ENCODE results near the gene NALCN.

Gene NALCN

DNA sequence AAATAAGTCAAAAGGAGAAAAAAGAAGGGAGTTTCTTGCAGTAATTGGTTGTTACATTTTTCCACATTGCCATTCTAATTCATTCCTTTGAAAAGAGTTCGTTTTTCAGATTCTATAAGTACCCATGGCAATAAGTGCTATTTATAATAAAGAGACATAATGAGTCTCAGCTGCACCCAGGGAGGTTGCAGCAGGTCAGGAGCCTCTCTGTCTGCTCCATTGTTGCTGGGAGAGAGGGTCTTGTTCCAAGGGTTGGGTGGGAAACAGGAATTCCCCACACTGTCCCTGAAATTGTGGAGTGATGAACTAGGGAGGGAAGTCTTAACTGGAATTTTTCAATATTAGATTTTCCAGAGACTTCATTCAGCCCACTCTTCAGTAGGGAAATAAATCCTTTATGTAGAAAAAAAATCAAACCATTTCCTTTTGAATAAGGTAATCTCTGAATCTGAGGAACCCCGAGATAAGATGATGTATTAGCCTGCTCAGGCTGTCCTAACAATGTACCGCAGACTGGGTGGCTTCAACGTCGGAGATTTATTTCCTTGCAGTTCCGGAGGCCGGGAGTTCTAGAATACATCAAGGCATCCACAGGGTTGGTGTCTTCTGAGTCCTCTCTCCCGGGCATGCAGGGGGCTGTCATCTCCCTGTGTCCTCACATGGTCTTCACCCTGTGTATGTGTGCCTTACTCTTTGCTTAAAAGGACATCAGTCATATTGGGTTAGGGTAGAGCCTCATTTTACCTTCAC, 399.0 kb downstream of the NALCN start:
- TF ChIP-seq, protein P1, sequence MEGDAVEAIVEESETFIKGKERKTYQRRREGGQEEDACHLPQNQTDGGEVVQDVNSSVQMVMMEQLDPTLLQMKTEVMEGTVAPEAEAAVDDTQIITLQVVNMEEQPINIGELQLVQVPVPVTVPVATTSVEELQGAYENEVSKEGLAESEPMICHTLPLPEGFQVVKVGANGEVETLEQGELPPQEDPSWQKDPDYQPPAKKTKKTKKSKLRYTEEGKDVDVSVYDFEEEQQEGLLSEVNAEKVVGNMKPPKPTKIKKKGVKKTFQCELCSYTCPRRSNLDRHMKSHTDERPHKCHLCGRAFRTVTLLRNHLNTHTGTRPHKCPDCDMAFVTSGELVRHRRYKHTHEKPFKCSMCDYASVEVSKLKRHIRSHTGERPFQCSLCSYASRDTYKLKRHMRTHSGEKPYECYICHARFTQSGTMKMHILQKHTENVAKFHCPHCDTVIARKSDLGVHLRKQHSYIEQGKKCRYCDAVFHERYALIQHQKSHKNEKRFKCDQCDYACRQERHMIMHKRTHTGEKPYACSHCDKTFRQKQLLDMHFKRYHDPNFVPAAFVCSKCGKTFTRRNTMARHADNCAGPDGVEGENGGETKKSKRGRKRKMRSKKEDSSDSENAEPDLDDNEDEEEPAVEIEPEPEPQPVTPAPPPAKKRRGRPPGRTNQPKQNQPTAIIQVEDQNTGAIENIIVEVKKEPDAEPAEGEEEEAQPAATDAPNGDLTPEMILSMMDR (IDR thresholded peaks at IDR 0.05): no peak

DNA sequence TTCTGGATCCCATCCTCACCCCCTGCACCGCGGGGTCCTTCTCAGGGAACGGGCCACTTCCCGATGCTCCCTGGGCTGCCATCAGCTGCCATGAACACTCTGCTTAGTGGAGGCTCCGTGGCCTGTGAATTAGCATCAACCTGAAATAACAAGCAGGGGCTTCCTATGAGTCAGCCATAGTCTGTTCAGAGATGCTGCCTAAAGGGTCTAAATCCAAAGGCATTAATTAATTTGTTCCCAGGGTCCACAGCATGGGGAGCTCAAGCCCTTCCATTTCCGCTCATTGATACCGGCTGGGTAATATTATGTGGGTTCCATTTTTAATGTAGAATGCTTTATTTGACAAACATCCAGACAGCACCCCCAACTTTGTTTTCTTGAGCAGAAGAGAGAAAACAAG, 399.8 kb downstream of the NALCN start:
- TF ChIP-seq, protein P1 (IDR thresholded peaks at IDR 0.05): no peak

DNA sequence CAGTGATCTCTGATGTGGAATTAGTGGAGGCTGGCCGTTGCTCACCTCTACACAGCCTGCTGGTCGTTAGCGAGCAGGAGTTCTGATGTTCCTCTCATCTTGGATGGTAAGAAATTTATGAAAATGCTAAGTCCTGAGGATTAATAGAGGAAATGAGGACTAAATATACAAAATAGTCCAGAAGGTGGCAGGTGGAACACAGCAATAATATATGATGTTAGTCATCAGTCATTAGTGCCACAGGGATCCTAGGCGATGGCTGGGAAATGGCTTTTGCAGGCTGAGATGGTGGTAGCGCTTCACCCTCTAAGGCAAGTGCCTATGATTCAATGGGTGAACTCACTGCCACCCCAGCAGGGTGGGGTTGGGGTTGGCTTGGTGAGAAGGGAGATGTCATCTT, 403.1 kb downstream of the NALCN start:
- TF ChIP-seq, protein P1 (IDR thresholded peaks at IDR 0.05): no peak

DNA sequence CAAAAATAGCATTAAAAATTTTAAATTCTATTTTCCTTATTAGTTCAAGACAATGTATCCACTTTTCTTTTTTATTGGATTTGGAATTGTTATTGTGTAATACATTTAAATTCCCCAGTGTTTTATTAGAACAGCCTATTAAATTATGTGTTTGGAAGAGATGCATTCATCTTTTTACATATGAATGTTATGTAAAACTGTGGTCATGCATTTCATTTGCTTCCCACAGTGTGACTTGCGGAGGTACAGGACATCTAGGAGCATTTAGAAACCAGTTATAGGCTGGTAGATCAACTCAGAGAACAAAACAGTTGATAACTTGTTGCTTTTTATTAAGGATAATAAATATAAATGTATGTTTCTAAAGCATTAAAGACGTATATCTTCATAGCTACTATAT, 406.2 kb downstream of the NALCN start:
- TF ChIP-seq, protein P1 (IDR thresholded peaks at IDR 0.05): no peak

DNA sequence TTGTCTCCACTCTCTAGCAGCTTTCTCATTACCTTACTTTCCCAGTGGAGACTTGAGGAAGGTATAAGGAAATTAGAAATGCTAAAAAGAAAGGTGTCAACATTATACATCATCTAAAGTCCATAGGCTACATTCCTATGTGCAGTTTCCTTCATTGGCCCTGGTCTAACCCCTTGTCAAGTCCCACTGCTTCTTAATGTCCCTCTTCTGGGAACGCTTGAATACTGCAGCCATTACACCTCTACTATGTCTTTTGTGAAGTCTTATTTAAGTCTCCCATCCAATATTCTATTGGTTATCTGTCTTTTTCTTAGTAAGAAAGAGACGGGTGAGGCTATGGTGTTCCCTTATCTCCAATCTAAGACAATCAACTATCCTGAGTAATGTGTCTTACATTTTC, 409.1 kb downstream of the NALCN start:
- TF ChIP-seq, protein P1 (IDR thresholded peaks at IDR 0.05): no peak

Measured in LNCAP (cell line).